OCI-LY3 (cell line): ENCODE data around the gene DOCK4.

ENCODE experiments used
- EZH2phosphoT487 ChIP-seq: fragments of 200-600 bp; shearing (Covaris generic); IDR thresholded peaks from 2 replicates; pipeline ENCODE4 v1.6.1; 2018; ENCODE audit warnings: antibody characterized with exemption, mixed run types, low read depth
- TF ChIP-seq, protein P1 (sequence below): fragments of 200-600, 300-600 bp; sonication (generic); IDR thresholded peaks from 2 replicates; pipeline ENCODE4 v1.5.1; 2014; ENCODE audit warnings: antibody characterized with exemption, low read length, low read depth

DNA sequence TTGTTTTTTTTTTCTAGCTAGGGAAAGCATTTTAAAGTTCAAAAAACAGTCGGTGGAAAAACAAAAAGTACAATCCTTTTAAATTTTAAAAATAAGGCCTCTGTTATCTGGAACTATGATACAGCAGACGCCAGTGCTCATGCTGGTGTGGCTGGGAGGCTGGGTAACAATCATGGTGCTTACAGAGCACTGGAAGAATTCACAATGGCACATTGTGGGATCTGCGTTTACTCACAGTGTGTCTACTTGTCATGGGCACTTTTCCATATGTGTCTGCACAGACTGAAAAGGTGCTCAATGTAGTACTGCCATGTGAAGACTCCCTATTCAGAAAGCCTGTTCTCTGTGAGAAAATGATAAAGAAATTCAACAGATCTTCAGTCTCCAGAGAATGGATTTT is 365.7 kb downstream of the DOCK4 start:
- TF ChIP-seq, protein P1, sequence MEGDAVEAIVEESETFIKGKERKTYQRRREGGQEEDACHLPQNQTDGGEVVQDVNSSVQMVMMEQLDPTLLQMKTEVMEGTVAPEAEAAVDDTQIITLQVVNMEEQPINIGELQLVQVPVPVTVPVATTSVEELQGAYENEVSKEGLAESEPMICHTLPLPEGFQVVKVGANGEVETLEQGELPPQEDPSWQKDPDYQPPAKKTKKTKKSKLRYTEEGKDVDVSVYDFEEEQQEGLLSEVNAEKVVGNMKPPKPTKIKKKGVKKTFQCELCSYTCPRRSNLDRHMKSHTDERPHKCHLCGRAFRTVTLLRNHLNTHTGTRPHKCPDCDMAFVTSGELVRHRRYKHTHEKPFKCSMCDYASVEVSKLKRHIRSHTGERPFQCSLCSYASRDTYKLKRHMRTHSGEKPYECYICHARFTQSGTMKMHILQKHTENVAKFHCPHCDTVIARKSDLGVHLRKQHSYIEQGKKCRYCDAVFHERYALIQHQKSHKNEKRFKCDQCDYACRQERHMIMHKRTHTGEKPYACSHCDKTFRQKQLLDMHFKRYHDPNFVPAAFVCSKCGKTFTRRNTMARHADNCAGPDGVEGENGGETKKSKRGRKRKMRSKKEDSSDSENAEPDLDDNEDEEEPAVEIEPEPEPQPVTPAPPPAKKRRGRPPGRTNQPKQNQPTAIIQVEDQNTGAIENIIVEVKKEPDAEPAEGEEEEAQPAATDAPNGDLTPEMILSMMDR, result no peak
- no peak for TF ChIP-seq EZH2phosphoT487
